ENCODE results near the gene ASAP2. TPM values are rescaled to one million over a fixed set of nuclear protein-coding genes. Genes with fewer than 3 reads are reported as not detected.

ASAP2 gene
- total RNA-seq, 2 experiments from 2014 or later = 0.25 to 0.71 TPM

DNA sequence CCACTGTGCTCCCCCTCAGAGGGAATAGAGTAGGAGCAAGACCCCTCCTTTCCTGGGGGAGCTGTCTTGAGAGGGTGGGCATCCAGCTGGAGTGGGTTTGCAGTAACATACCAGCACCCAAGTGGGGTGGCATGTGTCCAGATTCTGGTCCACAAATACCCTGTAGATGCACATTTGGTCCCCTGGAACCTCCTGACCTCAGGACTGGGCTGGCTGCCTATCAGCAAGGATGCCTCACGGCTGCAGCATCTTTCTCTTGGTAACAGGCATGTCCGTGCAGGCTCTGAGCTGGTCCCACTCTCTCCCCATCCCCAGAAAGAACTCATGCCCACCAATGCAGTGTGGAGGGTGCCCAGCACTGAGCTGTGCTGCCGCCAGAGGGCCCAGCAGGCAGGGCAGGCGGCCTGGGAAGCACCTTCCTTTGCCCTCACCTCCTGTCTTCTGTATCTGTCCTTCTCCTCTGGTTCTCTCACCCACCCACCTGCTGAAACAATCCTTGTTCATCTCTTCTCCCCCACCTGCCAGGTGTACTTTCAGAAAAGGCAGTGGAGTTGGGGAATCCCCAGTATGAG is 169.3 kb downstream of the ASAP2 start:
- ChIA-PET CTCF (no interaction called here), POLR2A (no interaction called here)
- peaks cover 2% of the 10 kb centered on the region for H3K27me3 Mint-ChIP-seq
- no peak overlapping the region for H3K27ac Mint-ChIP-seq
- H3K4me3 Mint-ChIP-seq = no peak overlapping the region
- H3K36me3 Mint-ChIP-seq (ENCODE audit: low read depth) = no peaks in the 10 kb centered on the region
- no peaks in the 10 kb centered on the region for H3K4me1 Mint-ChIP-seq
- no peaks in the 10 kb centered on the region for H3K9me3 Mint-ChIP-seq
- no peak for DNase-seq

DNA sequence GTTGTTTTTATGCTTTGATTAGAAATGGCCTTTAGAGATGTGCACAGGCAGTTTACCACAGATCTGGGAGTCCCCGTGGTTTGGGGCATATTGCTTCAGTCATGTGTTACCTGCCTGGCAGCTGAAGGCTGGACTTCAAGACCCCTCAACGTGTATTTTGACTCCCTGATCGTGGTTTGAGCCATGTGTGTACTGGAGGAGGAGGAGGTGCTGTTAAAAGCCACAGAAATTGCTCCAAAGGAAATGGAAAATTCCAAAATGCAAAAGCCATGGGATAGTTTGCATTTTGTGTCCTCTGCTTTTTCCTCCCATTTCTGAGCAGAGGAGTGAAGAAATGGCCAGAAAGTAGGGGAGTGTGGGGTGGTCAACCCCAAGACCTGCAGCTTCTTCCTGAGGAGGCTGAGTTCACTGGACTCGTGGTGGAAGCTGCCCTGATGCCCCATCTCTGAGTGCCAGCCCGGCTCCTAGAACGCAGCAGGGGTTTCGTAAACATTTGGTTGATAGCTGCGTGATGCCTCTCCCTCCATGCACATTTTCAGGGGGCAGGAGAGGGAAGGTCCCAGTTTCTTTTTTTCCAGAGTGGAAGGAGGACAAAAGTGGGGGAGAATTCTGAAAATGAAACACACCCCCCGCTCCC is 171.0 kb downstream of the ASAP2 start:
- H3K9me3 Mint-ChIP-seq = no peaks in the 10 kb centered on the region
- peaks cover 2% of the 10 kb centered on the region for H3K27me3 Mint-ChIP-seq
- no peak overlapping the region for H3K27ac Mint-ChIP-seq
- POLR2A ChIA-PET = no interaction called here
- CTCF ChIA-PET = no interaction called here
- DNase-seq = no peak
- no peaks in the 10 kb centered on the region for H3K4me1 Mint-ChIP-seq
- no peaks in the 10 kb centered on the region for H3K36me3 Mint-ChIP-seq (ENCODE audit: low read depth)
- H3K4me3 Mint-ChIP-seq = no peak overlapping the region

DNA sequence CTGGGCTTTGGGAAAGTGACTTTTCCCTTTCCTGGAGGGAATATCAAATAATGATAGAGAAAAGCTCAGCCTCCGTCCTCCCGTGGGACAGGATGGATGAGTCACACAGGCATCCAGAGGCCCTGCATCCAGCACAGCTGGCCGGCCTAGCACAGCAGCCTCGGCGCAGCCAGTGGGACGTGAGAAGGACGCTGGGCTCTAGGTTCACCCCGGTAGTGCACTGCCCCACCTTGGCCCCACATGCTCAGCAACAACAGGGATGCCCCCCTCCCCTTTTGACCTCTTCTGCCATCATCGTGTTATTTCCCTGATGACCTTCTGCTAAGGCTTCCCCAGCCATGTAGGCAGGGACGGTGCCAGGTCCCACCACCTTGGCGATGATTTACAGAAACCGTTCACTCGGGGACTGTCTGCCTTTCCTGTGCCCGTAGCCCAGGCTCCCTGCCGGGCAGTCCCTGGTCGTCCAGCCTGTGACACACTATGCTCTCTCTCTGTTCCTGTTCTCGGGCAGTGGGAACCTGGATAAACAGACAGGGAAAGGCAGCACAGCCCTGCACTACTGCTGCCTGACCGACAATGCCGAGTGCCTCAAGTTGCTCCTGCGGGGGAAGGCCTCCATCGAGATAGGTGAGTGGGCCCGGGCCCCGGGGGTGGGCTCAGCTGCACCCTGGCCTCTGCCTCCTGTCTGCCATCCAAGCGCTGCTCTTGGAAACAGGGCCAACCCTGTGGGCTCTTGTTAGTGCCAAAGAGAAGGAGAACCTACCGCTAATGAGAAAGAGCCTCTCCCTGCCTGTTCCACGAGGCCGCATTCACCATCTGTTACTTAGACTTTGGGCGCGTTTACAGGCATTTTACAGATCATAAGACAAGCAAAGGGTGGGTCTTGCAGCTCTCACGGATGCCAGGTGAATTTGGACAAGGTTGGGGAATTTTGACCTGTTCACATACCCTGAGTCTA is 172.1 kb downstream of the ASAP2 start:
- ChIA-PET CTCF (no interaction called here), POLR2A (no interaction called here)
- Mint-ChIP-seq H3K27me3 (peaks cover 2% of the 10 kb centered on the region), H3K9me3 (no peaks in the 10 kb centered on the region), H3K36me3 (ENCODE audit: low read depth) (no peaks in the 10 kb centered on the region), H3K4me1 (no peaks in the 10 kb centered on the region), H3K4me3 (no peak overlapping the region), H3K27ac (no peak overlapping the region)
- no peak for DNase-seq

DNA sequence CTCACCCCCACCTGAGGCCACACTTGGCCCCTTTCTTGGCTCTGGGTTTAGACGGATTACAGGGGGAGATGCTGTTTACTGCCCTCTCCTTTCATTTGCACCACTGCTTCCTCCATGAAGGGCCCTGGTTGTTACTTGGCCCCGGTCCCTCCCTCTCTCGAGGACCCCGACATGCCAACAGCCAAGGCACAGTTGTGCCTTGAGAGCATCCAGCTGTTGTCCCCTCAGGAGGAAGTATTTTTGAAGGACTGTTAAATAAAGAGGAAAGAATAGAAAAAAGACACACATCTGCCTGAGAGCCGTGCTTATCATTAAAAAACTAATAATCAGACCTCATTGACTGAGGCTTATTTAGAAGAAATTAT is 172.8 kb downstream of the ASAP2 start:
- H3K27ac Mint-ChIP-seq = no peak overlapping the region
- POLR2A ChIA-PET = no interaction called here
- CTCF ChIA-PET = no interaction called here
- H3K9me3 Mint-ChIP-seq = no peaks in the 10 kb centered on the region
- no peaks in the 10 kb centered on the region for H3K36me3 Mint-ChIP-seq (ENCODE audit: low read depth)
- DNase-seq = no peak
- no peak overlapping the region for H3K4me3 Mint-ChIP-seq
- no peaks in the 10 kb centered on the region for H3K4me1 Mint-ChIP-seq
- H3K27me3 Mint-ChIP-seq = peaks cover 2% of the 10 kb centered on the region

DNA sequence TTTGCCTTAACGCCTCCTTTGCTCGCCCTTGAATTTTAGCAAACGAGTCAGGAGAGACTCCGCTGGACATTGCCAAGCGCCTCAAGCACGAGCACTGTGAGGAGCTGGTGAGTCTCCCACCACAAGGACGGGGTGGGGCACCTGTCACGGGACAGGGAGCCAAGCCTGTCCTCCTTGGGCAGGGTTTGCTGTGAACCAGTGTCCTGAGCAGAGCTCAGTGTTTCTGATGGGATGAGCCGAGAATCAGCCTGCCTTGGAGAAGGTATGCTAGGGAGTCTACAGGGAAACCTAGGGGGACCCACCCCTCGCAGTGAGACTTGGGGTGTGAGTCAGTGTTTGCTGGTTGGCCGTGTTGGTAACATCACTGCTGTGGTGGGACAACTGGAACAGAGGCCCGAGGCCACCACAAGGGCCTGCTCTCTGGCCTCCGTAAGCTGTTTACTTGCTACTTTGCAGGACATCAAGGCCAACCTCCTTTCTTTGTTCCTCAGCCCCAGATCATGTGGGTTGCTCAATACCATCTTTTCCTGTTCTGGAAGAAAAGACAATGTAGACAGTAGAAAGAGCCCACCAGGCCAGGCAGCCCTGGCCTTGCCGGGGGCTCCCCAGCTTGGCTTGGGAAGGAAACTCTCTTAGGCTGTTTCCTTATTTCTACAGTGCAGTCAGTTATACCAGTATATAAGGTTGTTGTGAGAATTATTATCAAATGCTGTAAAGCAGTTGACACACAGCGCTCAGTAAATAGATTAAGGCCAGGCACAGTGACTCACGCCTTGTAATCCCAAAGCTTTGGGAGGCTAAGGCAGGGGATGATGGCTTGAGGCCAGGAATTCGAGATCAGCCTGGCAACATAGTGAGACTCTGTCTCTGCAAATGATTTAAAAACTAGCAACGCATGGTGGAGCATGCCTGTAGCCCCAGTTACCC is 174.4 kb downstream of the ASAP2 start:
- H3K9me3 Mint-ChIP-seq = no peaks in the 10 kb centered on the region
- no peaks in the 10 kb centered on the region for H3K36me3 Mint-ChIP-seq (ENCODE audit: low read depth)
- CTCF ChIA-PET = no interaction called here
- H3K27ac Mint-ChIP-seq = no peak overlapping the region
- no peak overlapping the region for H3K4me3 Mint-ChIP-seq
- no peak for DNase-seq
- H3K27me3 Mint-ChIP-seq = peaks cover 2% of the 10 kb centered on the region
- POLR2A ChIA-PET = no interaction called here
- H3K4me1 Mint-ChIP-seq = no peaks in the 10 kb centered on the region

DNA sequence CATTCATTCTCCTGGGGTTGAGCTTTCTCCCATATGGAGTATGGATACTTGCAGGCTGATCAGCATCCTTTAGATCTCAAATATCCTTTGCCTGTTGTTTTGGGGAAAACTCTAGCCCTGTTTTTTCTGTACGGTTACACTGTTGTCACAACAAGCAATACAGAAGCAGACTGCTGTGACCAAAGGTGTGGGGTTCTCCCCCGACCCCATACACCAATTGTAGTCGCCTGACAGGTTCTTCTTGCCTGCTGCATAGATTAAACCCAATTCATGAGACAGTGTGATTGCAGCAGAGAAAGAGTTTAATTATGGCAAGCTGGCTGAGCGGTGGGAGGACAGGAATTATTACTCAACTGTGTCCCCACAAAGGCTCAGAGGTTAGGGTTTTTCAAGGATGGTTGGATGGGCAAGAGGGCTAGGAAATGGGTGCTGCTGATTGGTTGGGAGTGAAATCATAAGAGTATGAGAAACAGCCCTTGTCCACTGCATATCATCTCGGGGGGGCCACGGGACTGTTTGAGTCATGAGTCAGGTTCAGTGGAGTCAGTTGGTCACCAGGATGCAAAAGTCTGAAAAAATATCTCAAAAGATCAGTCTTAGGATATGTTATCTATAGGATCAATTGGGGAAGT is 176.1 kb downstream of the ASAP2 start:
- no peaks in the 10 kb centered on the region for H3K4me1 Mint-ChIP-seq
- H3K36me3 Mint-ChIP-seq (ENCODE audit: low read depth) = no peaks in the 10 kb centered on the region
- H3K9me3 Mint-ChIP-seq = no peaks in the 10 kb centered on the region
- H3K27me3 Mint-ChIP-seq = no peaks in the 10 kb centered on the region
- DNase-seq = no peak
- CTCF ChIA-PET = no interaction called here
- POLR2A ChIA-PET = interaction anchor here (0.7 kb wide), 1 partner anchor 458 kb away, joined by 4 read pairs; no protein-coding TSS in a partner anchor
- H3K4me3 Mint-ChIP-seq = no peak overlapping the region
- H3K27ac Mint-ChIP-seq = no peak overlapping the region

DNA sequence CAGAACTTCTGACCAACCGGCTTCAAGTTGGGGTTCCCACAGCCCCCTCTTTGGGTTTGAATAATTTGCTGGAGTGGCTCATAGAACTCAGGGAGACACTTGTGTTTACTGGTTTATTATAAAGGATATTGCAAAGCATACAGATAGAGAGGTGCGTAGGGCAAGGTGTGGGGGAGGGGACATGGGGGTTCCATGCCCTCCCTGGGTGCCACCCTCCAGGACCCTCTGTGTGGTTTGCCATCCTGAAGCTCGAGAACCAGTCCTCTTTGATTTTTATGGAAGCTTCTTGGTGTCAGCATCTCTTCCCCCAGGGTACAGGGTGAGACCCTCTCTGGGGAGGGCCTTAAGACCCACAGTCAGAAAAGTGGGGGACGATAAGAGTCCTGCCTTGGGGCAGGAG is 177.9 kb downstream of the ASAP2 start:
- H3K36me3 Mint-ChIP-seq (ENCODE audit: low read depth) = no peaks in the 10 kb centered on the region
- ChIA-PET POLR2A (no interaction called here), CTCF (no interaction called here)
- no peaks in the 10 kb centered on the region for H3K4me1 Mint-ChIP-seq
- H3K9me3 Mint-ChIP-seq = no peaks in the 10 kb centered on the region
- no peak for DNase-seq
- no peaks in the 10 kb centered on the region for H3K27me3 Mint-ChIP-seq
- no peak overlapping the region for H3K27ac Mint-ChIP-seq
- H3K4me3 Mint-ChIP-seq = no peak overlapping the region

DNA sequence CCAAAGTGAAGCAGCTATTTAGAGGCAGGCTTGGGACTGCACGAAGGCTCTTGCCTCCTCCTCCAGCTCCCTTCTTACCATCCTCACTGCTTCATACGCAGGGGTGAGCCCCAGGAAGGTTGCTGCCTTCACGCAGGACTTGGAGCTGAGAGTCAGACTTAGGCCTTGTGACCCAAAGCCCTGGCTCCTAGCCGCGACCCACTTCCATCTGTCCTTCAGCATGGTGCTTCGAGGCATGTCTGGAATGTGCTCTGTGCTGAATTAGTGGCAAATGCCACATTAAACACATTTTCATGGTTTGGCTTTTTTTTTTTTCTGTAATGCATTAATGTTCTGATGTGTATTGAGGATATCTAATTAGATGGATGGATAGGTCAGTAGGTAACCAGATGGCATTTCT is 179.2 kb downstream of the ASAP2 start:
- H3K4me3 Mint-ChIP-seq = no peak overlapping the region
- H3K4me1 Mint-ChIP-seq = no peaks in the 10 kb centered on the region
- H3K36me3 Mint-ChIP-seq (ENCODE audit: low read depth) = no peaks in the 10 kb centered on the region
- H3K27ac Mint-ChIP-seq = no peak overlapping the region
- CTCF ChIA-PET = no interaction called here
- POLR2A ChIA-PET = no interaction called here
- H3K9me3 Mint-ChIP-seq = no peaks in the 10 kb centered on the region
- no peaks in the 10 kb centered on the region for H3K27me3 Mint-ChIP-seq
- no peak for DNase-seq

DNA sequence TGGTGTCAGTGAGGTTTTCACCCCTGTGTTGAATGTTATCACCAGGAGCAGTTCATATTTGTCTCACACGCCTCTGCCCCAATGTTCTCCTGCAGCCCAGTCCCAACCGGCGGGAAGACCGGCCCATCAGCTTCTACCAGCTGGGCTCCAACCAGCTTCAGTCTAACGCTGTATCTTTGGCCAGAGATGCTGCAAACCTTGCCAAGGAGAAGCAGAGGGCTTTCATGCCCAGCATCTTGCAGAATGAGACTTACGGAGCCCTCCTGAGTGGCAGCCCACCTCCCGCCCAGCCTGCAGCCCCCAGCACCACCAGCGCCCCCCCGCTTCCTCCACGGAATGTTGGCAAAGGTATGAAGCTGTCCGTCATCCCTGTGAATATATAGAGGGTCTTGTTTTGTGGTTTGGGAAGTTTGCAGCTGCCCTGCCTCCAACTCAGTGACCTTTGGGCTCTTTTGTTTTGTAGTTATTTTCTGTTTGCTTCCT is 181.6 kb downstream of the ASAP2 start:
- Mint-ChIP-seq H3K27me3 (no peaks in the 10 kb centered on the region), H3K9me3 (no peaks in the 10 kb centered on the region), H3K27ac (no peak overlapping the region), H3K4me3 (no peak overlapping the region), H3K4me1 (no peaks in the 10 kb centered on the region), H3K36me3 (ENCODE audit: low read depth) (no peaks in the 10 kb centered on the region)
- POLR2A ChIA-PET = no interaction called here
- CTCF ChIA-PET = interaction anchor here (1.4 kb wide), 1 partner anchor 9 kb away, joined by 3 read pairs; no protein-coding TSS in a partner anchor
- DNase-seq = no peak

DNA sequence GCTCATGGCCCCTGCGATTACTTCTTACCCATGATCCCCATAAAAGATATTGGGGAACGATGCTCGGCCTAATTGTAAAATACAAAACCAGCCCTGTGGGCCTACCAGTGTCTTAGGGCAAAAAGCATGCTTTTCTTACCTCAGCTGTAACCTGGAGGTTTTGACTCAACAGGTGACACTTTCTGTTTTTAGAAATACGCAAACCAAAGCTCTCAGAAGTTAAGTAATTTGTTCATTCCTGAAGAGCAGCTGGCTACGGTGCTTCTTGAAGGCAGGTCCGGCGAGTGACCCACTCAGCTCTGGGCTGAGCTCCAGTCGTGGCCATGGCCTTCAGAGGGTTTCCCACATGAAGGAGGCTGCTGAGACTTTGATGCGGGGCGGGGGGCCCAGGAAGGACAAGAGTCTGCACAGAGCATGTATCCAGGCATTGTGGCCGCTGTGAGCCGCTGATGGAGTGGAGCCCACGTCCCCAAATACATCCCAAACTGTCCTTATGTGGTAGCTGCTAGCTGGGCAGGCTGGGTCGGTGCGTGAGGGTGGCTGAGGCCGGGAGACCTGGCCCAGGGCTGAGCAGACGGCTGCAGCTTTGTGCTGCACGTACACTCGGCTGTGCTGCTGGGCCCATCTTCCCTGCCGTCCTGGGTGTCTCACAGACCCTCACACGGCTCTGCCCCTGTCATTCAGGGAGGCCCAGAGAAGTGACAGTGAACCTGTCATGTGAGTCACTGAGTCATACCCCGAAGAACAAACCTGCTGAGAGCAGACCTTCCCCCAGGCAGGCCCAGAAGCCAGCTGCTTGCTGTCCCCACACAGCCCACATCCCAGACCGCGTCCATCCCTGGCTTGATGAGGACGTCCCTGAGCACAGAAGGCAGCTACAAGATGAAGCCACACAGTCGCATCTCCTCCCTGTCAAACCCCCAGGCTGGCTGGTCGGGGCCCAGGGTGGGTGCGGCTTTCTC is 182.6 kb downstream of the ASAP2 start:
- H3K27me3 Mint-ChIP-seq = no peaks in the 10 kb centered on the region
- CTCF ChIA-PET = interaction anchor here (1.4 kb wide), 1 partner anchor 8 kb away, joined by 3 read pairs; no protein-coding TSS in a partner anchor
- H3K4me1 Mint-ChIP-seq = no peaks in the 10 kb centered on the region
- no peak for DNase-seq
- no peaks in the 10 kb centered on the region for H3K9me3 Mint-ChIP-seq
- no peaks in the 10 kb centered on the region for H3K36me3 Mint-ChIP-seq (ENCODE audit: low read depth)
- no peak overlapping the region for H3K4me3 Mint-ChIP-seq
- POLR2A ChIA-PET = no interaction called here
- no peak overlapping the region for H3K27ac Mint-ChIP-seq

DNA sequence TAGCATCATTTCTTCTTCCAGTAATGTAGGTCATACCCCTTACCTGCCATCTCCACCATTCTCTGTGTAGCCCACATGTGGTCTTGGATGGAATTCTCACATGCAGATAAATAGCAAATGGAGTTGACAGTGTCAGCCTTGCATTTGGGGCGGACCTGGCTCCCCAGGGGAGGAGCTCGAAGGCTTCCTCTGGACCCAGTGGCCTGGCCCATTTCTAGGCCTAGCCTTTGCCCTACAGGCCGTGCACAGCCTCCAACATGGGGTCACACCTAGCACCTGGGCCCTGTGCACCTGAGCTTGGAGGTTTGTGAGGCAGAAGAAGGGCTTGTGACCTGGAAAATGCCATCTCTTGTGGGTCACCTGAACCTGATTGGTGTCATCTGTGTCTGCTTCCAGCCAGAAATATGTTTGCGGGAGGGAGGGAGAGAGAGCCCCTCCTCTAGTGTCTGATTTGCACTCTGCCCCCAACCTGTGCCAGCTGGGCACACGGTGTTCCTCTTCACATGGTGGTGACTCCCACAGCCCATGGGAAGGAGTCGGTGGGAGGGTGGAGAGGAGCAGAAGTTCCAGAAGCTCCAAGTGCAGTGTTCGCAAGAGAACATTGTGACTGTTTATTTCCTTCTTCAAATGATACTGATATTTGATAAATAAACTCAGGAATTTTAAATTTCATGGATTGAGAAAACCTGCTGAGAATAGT is 183.7 kb downstream of the ASAP2 start:
- Mint-ChIP-seq H3K9me3 (no peaks in the 10 kb centered on the region), H3K27me3 (no peaks in the 10 kb centered on the region), H3K4me3 (no peak overlapping the region), H3K36me3 (ENCODE audit: low read depth) (no peaks in the 10 kb centered on the region), H3K27ac (no peak overlapping the region), H3K4me1 (no peaks in the 10 kb centered on the region)
- POLR2A ChIA-PET = no interaction called here
- CTCF ChIA-PET = no interaction called here
- no peak for DNase-seq

All from activated CD4-positive, alpha-beta memory T cell treated with anti-CD3 and anti-CD28 coated beads, Interleukin-2, amount 10 ng/mL, durations not matched to agents 7 days and 5 days (primary cell).